WTC11 (cell line): ENCODE measurements around the gene ROR2.

Source experiments
- ARID4B ChIP-seq: sonication (generic); formaldehyde crosslinking; IDR thresholded peaks from 2 replicates; pipeline ENCODE4 v1.8.0; 2023; ENCODE audit warnings: missing genetic modification reagents, mild to moderate bottlenecking, borderline replicate concordance
- ATF6 ChIP-seq: sonication (generic); formaldehyde crosslinking; IDR thresholded peaks from 2 replicates; pipeline ENCODE4 v1.8.1; 2023; ENCODE audit warnings: mild to moderate bottlenecking, missing genetic modification reagents
- CTCF ChIP-seq: fragments of 200-600 bp; IDR thresholded peaks from 2 replicates; pipeline ENCODE4 v1.8.0; 2022; ENCODE audit warnings: antibody characterized with exemption
- E2F1 ChIP-seq: sonication (generic); formaldehyde crosslinking; IDR thresholded peaks from 2 replicates; pipeline ENCODE4 v1.8.0; 2022; ENCODE audit warnings: mild to moderate bottlenecking, missing genetic modification reagents
- E2F5 ChIP-seq: sonication (generic); formaldehyde crosslinking; IDR thresholded peaks from 2 replicates; pipeline ENCODE4 v1.8.1; 2022; ENCODE audit warnings: mild to moderate bottlenecking, moderate library complexity, missing genetic modification reagents
- MAX ChIP-seq: sonication (generic); formaldehyde crosslinking; IDR thresholded peaks from 2 replicates; pipeline ENCODE4 v1.8.0; 2022; ENCODE audit warnings: mild to moderate bottlenecking, missing genetic modification reagents
- NFYB ChIP-seq: sonication (generic); formaldehyde crosslinking; conservative IDR thresholded peaks from 2 replicates; pipeline ENCODE4 v1.8.0; 2022; ENCODE audit warnings: low read depth, missing genetic modification reagents
- TCF7 ChIP-seq: sonication (generic); formaldehyde crosslinking; IDR thresholded peaks from 2 replicates; pipeline ENCODE4 v1.8.0; 2022; ENCODE audit warnings: mild to moderate bottlenecking, low read depth, missing genetic modification reagents, moderate library complexity
- USF2 ChIP-seq: sonication (generic); formaldehyde crosslinking; IDR thresholded peaks from 2 replicates; pipeline ENCODE4 v1.8.1; 2023; ENCODE audit warnings: mild to moderate bottlenecking, missing genetic modification reagents, moderate library complexity
- ZNF232 ChIP-seq: sonication (generic); formaldehyde crosslinking; IDR thresholded peaks from 2 replicates; pipeline ENCODE4 v1.8.0; 2022; ENCODE audit warnings: mild to moderate bottlenecking, missing genetic modification reagents
- ZNF396 ChIP-seq: fragments of 250-450 bp; sonication (Bioruptor Pico); IDR thresholded peaks from 2 replicates; pipeline ENCODE4 v1.8.0; 2021; ENCODE audit warnings: mild to moderate bottlenecking, moderate library complexity, borderline replicate concordance
- ZNF512 ChIP-seq: sonication (generic); formaldehyde crosslinking; IDR thresholded peaks from 2 replicates; pipeline ENCODE4 v1.8.1; 2022; ENCODE audit warnings: missing genetic modification reagents, borderline replicate concordance

- no peak for TF ChIP-seq ZNF512
- TF ChIP-seq CTCF = no peak
- no peak for TF ChIP-seq E2F5 (CRISPR knock-in tag)
- TF ChIP-seq MAX (CRISPR knock-in tag) = no peak
- no peak for TF ChIP-seq ZNF232 (CRISPR knock-in tag)
- no peak for TF ChIP-seq TCF7
- TF ChIP-seq E2F1 = no peak
- no peak for TF ChIP-seq ZNF396
- no peak for TF ChIP-seq ATF6 (CRISPR knock-in tag)
- TF ChIP-seq NFYB = no peak
- no peak for TF ChIP-seq ARID4B
- TF ChIP-seq USF2 (CRISPR knock-in tag) = no peak
Measured at GRCh38 chr9:91903126-91903911, 46.7 kb downstream of the ROR2 start.
